ENCODE data around the gene SLC1A7.

The SLC1A7 gene

DNA sequence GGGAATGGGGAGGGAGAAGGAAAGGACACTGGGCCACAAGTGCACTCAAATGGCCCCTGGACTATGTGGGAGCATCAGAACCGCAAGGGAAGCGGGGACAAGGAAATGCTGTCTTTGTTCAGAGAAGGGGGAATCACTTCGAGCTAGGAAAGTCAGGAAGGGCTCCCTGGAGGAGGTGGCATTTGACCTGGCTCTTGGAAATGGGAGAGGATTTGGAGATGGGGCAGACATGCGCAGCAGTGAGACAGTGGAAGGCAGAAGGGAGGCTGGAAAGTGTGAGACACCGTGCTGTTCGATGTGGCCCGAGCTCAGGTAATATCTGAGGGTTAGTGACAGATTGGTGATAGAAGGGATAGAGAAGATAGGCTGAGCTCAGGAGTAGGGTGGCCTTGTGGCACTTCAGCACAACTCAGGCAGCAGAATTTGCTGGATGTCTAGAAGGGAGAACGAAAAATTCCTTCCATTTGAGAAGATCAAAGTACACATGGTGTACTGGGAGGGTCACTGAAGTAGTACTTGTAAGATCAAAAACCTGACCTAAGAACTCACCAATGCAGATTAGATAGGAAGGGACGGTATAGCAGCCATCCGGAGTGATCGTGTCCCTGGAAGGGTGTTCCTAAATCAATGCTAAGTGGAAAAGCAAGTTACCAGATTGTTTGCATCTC, 25.4 kb downstream of the SLC1A7 start:
- Histone ChIP-seq H3K79me2 (ENCODE audit: insufficient read depth, low read length) (no peaks in the 10 kb centered on the region), H3K4me1 (ENCODE audit: insufficient read depth, low read length, severe bottlenecking) (no peaks in the 10 kb centered on the region), H3F3A (ENCODE audit: insufficient read depth, low read length) (no peaks in the 10 kb centered on the region), H3K4me3 (ENCODE audit: low read depth, low read length, poor library complexity, severe bottlenecking) (no peak overlapping the region), H3K27ac (ENCODE audit: low read depth, low read length, poor library complexity, severe bottlenecking) (no peak overlapping the region), H3K4me2 (ENCODE audit: low read length) (no peak overlapping the region), H3K9ac (ENCODE audit: low read length) (no peak overlapping the region), H3K36me3 (ENCODE audit: insufficient read depth, low read length) (no peaks in the 10 kb centered on the region), H3K27me3 (ENCODE audit: insufficient read depth, low read length) (no peaks in the 10 kb centered on the region), H3K9me3 (ENCODE audit: low read length) (no peaks in the 10 kb centered on the region), H2AFZ (ENCODE audit: low read length) (no peak overlapping the region), H4K20me1 (ENCODE audit: insufficient read depth, low read length) (no peaks in the 10 kb centered on the region), H3K9me2 (ENCODE audit: low read depth, low read length) (no peaks in the 10 kb centered on the region)
- TF ChIP-seq EZH2 (IDR thresholded peaks at IDR 0.05; ENCODE audit: borderline replicate concordance, low read length): no peak
- TF ChIP-seq, protein P1, sequence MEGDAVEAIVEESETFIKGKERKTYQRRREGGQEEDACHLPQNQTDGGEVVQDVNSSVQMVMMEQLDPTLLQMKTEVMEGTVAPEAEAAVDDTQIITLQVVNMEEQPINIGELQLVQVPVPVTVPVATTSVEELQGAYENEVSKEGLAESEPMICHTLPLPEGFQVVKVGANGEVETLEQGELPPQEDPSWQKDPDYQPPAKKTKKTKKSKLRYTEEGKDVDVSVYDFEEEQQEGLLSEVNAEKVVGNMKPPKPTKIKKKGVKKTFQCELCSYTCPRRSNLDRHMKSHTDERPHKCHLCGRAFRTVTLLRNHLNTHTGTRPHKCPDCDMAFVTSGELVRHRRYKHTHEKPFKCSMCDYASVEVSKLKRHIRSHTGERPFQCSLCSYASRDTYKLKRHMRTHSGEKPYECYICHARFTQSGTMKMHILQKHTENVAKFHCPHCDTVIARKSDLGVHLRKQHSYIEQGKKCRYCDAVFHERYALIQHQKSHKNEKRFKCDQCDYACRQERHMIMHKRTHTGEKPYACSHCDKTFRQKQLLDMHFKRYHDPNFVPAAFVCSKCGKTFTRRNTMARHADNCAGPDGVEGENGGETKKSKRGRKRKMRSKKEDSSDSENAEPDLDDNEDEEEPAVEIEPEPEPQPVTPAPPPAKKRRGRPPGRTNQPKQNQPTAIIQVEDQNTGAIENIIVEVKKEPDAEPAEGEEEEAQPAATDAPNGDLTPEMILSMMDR (IDR thresholded peaks at IDR 0.05; ENCODE audit: low read length): no peak

DNA sequence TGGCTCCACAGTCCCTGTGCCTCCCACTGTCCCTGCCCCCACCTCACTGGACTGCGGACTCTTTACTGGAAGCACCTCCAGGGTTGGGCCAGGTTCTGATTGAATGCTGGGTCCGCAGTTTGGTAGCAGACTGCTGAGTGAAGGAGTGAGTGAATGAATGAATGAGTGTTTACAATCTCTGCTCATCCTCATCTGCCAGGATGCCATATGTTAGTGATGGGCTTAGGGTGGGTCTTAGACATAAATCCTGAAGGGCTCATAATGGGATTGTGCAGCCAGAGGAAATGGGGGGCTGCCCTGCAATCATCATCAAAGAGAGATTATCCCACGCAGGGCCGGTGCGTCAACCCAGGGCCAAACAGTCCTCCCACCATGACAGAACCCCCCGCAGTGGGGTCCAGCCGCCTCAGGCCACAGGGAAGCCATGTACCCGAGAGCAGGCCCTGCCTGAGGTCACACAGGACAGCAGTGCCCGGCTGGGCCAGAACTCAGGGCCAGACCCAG, 26.1 kb downstream of the SLC1A7 start:
- TF ChIP-seq, protein P1 (IDR thresholded peaks at IDR 0.05; ENCODE audit: low read length): no peak
- no peak for TF ChIP-seq EZH2 (IDR thresholded peaks at IDR 0.05; ENCODE audit: borderline replicate concordance, low read length)
- no peak overlapping the region for H2AFZ ChIP-seq (ENCODE audit: low read length)

DNA sequence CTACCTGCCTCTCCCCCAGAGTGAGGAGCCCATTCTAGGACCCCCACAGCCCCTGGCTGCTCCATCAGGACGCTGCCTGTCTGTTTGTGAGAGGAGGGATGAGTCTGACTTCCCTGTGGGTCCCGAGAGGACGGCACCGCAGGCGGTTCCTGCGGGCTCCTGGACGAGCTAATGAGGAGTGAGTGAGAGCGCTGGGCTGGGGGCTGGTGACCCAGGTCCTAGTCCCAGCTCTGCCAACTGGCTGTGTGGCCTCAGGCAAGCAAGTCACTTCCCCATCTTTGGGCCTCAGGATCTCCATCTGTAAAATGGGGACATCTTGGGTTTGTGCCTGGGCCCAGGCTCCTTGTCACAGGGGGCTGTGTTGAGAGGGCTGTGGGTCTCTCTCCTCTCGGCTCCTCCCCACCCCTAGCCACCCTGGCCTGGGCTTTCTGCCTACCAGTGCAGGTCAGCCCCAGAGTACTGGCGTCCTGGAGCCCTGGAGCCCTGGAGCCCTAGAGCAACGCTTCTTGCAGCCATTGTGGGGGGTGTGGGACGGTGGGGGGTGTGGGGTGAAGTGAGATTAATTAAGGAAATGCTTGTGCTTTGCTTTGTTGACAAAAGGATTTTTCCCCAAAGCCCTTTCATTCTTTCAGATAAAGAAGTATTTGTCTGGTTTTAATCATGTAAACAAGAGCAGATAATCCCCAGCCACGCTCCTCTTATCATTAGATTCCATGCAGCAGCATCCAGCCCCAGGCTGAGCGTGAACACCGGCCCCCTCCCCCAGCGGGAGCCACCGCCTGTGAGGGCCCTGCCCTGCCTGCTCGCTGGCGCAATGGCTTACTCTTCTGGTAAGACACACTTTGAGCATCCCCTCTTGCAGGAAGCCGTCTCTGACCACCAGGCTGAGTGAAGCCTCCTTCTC, 26.8 kb downstream of the SLC1A7 start:
- Histone ChIP-seq H3K27ac (ENCODE audit: low read depth, low read length, poor library complexity, severe bottlenecking) (no peak overlapping the region), H3K4me3 (ENCODE audit: low read depth, low read length, poor library complexity, severe bottlenecking) (no peak overlapping the region), H2AFZ (ENCODE audit: low read length) (no peak overlapping the region), H3K4me1 (ENCODE audit: insufficient read depth, low read length, severe bottlenecking) (no peaks in the 10 kb centered on the region), H4K20me1 (ENCODE audit: insufficient read depth, low read length) (no peaks in the 10 kb centered on the region), H3K79me2 (ENCODE audit: insufficient read depth, low read length) (no peaks in the 10 kb centered on the region), H3K9ac (ENCODE audit: low read length) (no peak overlapping the region), H3K9me2 (ENCODE audit: low read depth, low read length) (no peaks in the 10 kb centered on the region), H3K27me3 (ENCODE audit: insufficient read depth, low read length) (no peaks in the 10 kb centered on the region), H3F3A (ENCODE audit: insufficient read depth, low read length) (no peaks in the 10 kb centered on the region), H3K36me3 (ENCODE audit: insufficient read depth, low read length) (no peaks in the 10 kb centered on the region), H3K4me2 (ENCODE audit: low read length) (no peak overlapping the region), H3K9me3 (ENCODE audit: low read length) (no peaks in the 10 kb centered on the region)
- TF ChIP-seq, protein P1 (IDR thresholded peaks at IDR 0.05; ENCODE audit: low read length): no peak
- no peak for TF ChIP-seq EZH2 (IDR thresholded peaks at IDR 0.05; ENCODE audit: borderline replicate concordance, low read length)

More for the DNA sequence above, 26.1 kb downstream of the SLC1A7 start:
- Histone ChIP-seq H4K20me1 (ENCODE audit: insufficient read depth, low read length) (no peaks in the 10 kb centered on the region), H3K79me2 (ENCODE audit: insufficient read depth, low read length) (no peaks in the 10 kb centered on the region), H3F3A (ENCODE audit: insufficient read depth, low read length) (no peaks in the 10 kb centered on the region), H3K9me3 (ENCODE audit: low read length) (no peaks in the 10 kb centered on the region), H3K27ac (ENCODE audit: low read depth, low read length, poor library complexity, severe bottlenecking) (no peak overlapping the region), H3K9ac (ENCODE audit: low read length) (no peak overlapping the region), H3K9me2 (ENCODE audit: low read depth, low read length) (no peaks in the 10 kb centered on the region), H3K4me3 (ENCODE audit: low read depth, low read length, poor library complexity, severe bottlenecking) (no peak overlapping the region), H3K4me1 (ENCODE audit: insufficient read depth, low read length, severe bottlenecking) (no peaks in the 10 kb centered on the region), H3K36me3 (ENCODE audit: insufficient read depth, low read length) (no peaks in the 10 kb centered on the region), H3K27me3 (ENCODE audit: insufficient read depth, low read length) (no peaks in the 10 kb centered on the region), H3K4me2 (ENCODE audit: low read length) (no peak overlapping the region)

All from OCI-LY1 (cell line).